CD14-positive monocyte (primary cell): Measurements from ENCODE around the gene NRG4. TPM values are rescaled to one million over a fixed set of nuclear protein-coding genes. Genes with fewer than 3 reads are reported as not detected.

ENCODE experiments used
- DNase-seq, 3 donors: peaks; one replicate each; pipeline ENCODE4 v3.0.0-alpha.2; 2011 to 2022
- H2AFZ ChIP-seq: 2 replicates; pipeline ENCODE4 v1.6.0; 2012; ENCODE audit warnings: mild to moderate bottlenecking, low read depth, low read length, inconsistent platforms; ENCODE audit not compliant: insufficient read depth, poor library complexity, severe bottlenecking
- H3K27ac ChIP-seq, 2 donors: 1 replicate in 1 of 2; 2 replicates in 1 of 2; pipeline ENCODE4 v1.5.1; 2012 to 2013; ENCODE audit warnings: low read length in 2 of 2, control low read depth in 1 of 2, inconsistent platforms in 1 of 2, low read depth in 1 of 2, mild to moderate bottlenecking in 1 of 2
- H3K27me3 ChIP-seq, 2 donors: one replicate each; pipeline versions ENCODE4 v1.6.0 to v1.6.1; 2011 to 2013; ENCODE audit warnings: low read length in 2 of 2; ENCODE audit not compliant: control insufficient read depth in 2 of 2, insufficient read depth in 2 of 2
- H3K36me3 ChIP-seq, 2 donors: replicated peaks in 1 of 2; 1 replicate in 1 of 2; 2 replicates in 1 of 2; pipeline versions ENCODE4 v1.5.1 to v1.6.1; 2012 to 2013; ENCODE audit warnings: low read length in 2 of 2, control low read depth in 1 of 2, inconsistent platforms in 1 of 2, mild to moderate bottlenecking in 1 of 2; ENCODE audit not compliant: insufficient read depth in 2 of 2, control insufficient read depth in 1 of 2
- H3K4me1 ChIP-seq, 2 donors: 1 replicate in 1 of 2; 2 replicates in 1 of 2; pipeline versions ENCODE4 v1.5.1 to v1.6.1; 2012 to 2013; ENCODE audit warnings: low read length in 2 of 2, control low read depth in 1 of 2, inconsistent platforms in 1 of 2, mild to moderate bottlenecking in 1 of 2, moderate library complexity in 1 of 2; ENCODE audit not compliant: insufficient read depth in 2 of 2, control insufficient read depth in 1 of 2
- H3K4me2 ChIP-seq: replicated peaks from 2 replicates; pipeline ENCODE3; 2012; ENCODE audit warnings: low read length, moderate library complexity, mild to moderate bottlenecking; ENCODE audit not compliant: poor library complexity, severe bottlenecking; ENCODE audit errors: extremely low read depth
- H3K4me3 ChIP-seq, 3 experiments: fragments of 200-600 bp in 1 of 3; sonication (generic) in 1 of 3; replicated peaks in 1 of 3; 1 replicate in 2 of 3; 2 replicates in 1 of 3; pipeline ENCODE4 v1.5.1; 2011 to 2013; ENCODE audit warnings: low read length in 3 of 3, mild to moderate bottlenecking in 3 of 3, control low read depth in 2 of 3, low read depth in 2 of 3, inconsistent platforms in 1 of 3, moderate library complexity in 1 of 3
- H3K79me2 ChIP-seq: 2 replicates; pipeline ENCODE4 v1.6.0; 2012; ENCODE audit warnings: mild to moderate bottlenecking, control low read depth, inconsistent platforms, low read length, moderate library complexity; ENCODE audit not compliant: insufficient read depth
- H3K9ac ChIP-seq: 2 replicates; pipeline ENCODE4 v1.6.0; 2017; ENCODE audit warnings: low read length, mild to moderate bottlenecking; ENCODE audit not compliant: insufficient read depth, poor library complexity, severe bottlenecking
- H3K9me3 ChIP-seq, 2 donors: replicated peaks in 1 of 2; 1 replicate in 1 of 2; 2 replicates in 1 of 2; pipeline versions ENCODE4 v1.5.1 to v1.6.1; 2012 to 2013; ENCODE audit warnings: low read length in 2 of 2, control low read depth in 1 of 2; ENCODE audit not compliant: control insufficient read depth in 1 of 2, insufficient read depth in 1 of 2
- H4K20me1 ChIP-seq: 2 replicates; pipeline ENCODE4 v1.6.0; 2012; ENCODE audit warnings: mild to moderate bottlenecking, low read length, control low read depth, moderate library complexity; ENCODE audit not compliant: insufficient read depth
- H3K27ac Mint-ChIP-seq, 7 donors: one replicate each; pipeline ENCODE4 v1.8.0; 2020; ENCODE audit warnings: mild to moderate bottlenecking in 7 of 7, mixed read lengths in 7 of 7, moderate library complexity in 6 of 7, inconsistent platforms in 2 of 7
- H3K27me3 Mint-ChIP-seq, 3 donors: one replicate each; pipeline ENCODE4 v1.8.0; 2021 to 2022; ENCODE audit warnings: low read depth in 3 of 3, mild to moderate bottlenecking in 3 of 3, mixed read lengths in 3 of 3, moderate library complexity in 3 of 3, inconsistent platforms in 1 of 3
- H3K36me3 Mint-ChIP-seq, 2 donors: one replicate each; pipeline ENCODE4 v1.8.0; 2020; ENCODE audit warnings: mixed read lengths in 2 of 2, inconsistent platforms in 1 of 2, mild to moderate bottlenecking in 1 of 2
- H3K4me1 Mint-ChIP-seq: one replicate; pipeline ENCODE4 v1.8.0; 2020; ENCODE audit warnings: mild to moderate bottlenecking, mixed read lengths
- H3K4me3 Mint-ChIP-seq, 2 donors: one replicate each; pipeline ENCODE4 v1.8.0; 2020; ENCODE audit warnings: mild to moderate bottlenecking in 2 of 2, mixed read lengths in 2 of 2, moderate library complexity in 1 of 2
- H3K9me3 Mint-ChIP-seq, 7 donors: one replicate each; pipeline ENCODE4 v1.8.0; 2020 to 2022; ENCODE audit warnings: mixed read lengths in 7 of 7, mild to moderate bottlenecking in 6 of 7, moderate library complexity in 6 of 7, inconsistent platforms in 2 of 7
- WGBS: methylation state at CpG from one replicate; pipeline ENCODE4 v1.1.5; 2013; ENCODE audit warnings: missing lambda C conversion rate; ENCODE audit not compliant: insufficient coverage; 5-methylcytosine and 5-hydroxymethylcytosine counted together
- intact Hi-C, 2 donors: fragments of 100-400 bp; cut with micrococcal nuclease; formaldehyde crosslinking; loops; one replicate each; pipeline versions ENCODE4 v1.15.0 to v1.15.1; 2023
- polyA plus RNA-seq, 3 donors: library from polyadenylated mRNA; depleted of rRNA in 1 of 3; unstranded in 2 of 3; stranded (reverse) in 1 of 3; fragments of 300-500 nt in 2 of 3; fragments of >200 nt in 1 of 3; fragmentation: Illumina TruSeq in 2 of 3; gene quantifications; 1 replicate in 2 of 3; 2 replicates in 1 of 3; pipeline ENCODE4 v1.2.3, GENCODE V29; 2012 to 2021
- TF ChIP-seq, protein P1 (sequence below): fragments of 200-600 bp; IDR thresholded peaks from one replicate; pipeline ENCODE4 v1.8.0; 2022; ENCODE audit warnings: antibody characterized with exemption, mild to moderate bottlenecking

NRG4 gene
- polyA plus RNA-seq, 3 donors, result 0.13 to 0.44 (median 0.20) TPM

DNA sequence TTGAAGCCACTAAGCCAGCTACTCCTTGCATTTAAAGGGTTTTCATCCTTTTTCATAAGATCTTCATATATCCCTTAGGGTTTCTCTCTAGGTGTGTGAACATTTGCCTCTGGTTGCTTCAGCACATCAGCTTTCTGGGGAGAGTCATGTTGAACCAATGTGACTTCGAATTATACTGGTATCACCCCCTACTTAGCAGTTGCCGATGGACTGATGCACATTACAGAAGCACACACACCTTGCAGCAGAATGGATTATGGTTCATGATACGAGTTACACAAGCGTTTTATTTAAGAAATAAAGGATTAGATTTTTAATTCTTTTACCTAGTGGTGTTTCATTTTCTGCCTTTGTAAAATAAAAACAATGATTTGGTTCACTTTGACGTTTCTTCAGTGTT, 69.0 kb downstream of the NRG4 start:
- Mint-ChIP-seq H3K9me3 (peaks cover 0 to 5% (median 2%) of the 10 kb centered on the region in 7 donors), H3K27ac (no peak overlapping the region), H3K4me1 (peaks cover 27% of the 10 kb centered on the region), H3K4me3 (no peak overlapping the region), H3K27me3 (no peaks in the 10 kb centered on the region), H3K36me3 (peaks cover 14% of the 10 kb centered on the region in 2 donors)
- TF ChIP-seq, protein P1, sequence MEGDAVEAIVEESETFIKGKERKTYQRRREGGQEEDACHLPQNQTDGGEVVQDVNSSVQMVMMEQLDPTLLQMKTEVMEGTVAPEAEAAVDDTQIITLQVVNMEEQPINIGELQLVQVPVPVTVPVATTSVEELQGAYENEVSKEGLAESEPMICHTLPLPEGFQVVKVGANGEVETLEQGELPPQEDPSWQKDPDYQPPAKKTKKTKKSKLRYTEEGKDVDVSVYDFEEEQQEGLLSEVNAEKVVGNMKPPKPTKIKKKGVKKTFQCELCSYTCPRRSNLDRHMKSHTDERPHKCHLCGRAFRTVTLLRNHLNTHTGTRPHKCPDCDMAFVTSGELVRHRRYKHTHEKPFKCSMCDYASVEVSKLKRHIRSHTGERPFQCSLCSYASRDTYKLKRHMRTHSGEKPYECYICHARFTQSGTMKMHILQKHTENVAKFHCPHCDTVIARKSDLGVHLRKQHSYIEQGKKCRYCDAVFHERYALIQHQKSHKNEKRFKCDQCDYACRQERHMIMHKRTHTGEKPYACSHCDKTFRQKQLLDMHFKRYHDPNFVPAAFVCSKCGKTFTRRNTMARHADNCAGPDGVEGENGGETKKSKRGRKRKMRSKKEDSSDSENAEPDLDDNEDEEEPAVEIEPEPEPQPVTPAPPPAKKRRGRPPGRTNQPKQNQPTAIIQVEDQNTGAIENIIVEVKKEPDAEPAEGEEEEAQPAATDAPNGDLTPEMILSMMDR, result no peak
- Histone ChIP-seq H2AFZ (no peak overlapping the region), H3K9me3 (no peaks in the 10 kb centered on the region), H4K20me1 (no peaks in the 10 kb centered on the region), H3K4me1 (peaks cover 6 to 14% of the 10 kb centered on the region in 2 donors), H3K36me3 (peaks cover 0 to 12% of the 10 kb centered on the region in 2 donors), H3K9ac (no peak overlapping the region), H3K4me2 (no peak overlapping the region), H3K79me2 (no peaks in the 10 kb centered on the region), H3K27ac (no peak overlapping the region), H3K4me3 (no peak overlapping the region), H3K27me3 (no peaks in the 10 kb centered on the region)
- intact Hi-C loops, result no loop called here
- no CpG with 5 or more reads among the region's 5 CpGs for WGBS
- no peak for DNase-seq

DNA sequence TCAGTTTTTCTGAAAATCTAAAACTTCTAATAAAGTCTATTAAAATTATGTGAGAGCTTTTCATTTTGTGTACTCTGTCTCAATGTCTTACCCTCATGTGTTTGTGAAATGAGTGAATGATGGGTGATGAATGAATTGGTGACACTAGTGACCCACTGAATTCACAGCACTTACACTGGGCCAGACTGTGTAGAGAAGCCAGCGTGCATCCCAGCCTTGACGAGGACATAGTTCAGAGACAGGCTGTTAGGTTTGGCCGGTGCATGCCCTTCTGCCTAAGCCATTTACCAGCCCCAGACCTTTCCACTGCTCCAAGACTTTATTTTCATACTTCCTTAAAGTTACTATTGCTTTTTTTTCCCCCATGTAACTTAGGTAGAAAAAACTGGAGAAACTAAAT, 69.8 kb downstream of the NRG4 start:
- TF ChIP-seq, protein P1, result no peak
- Histone ChIP-seq H3K36me3 (peaks cover 4 to 19% of the 10 kb centered on the region in 2 donors), H2AFZ (no peak overlapping the region), H3K27ac (no peak overlapping the region), H3K79me2 (no peaks in the 10 kb centered on the region), H4K20me1 (no peaks in the 10 kb centered on the region), H3K27me3 (no peaks in the 10 kb centered on the region), H3K9me3 (no peaks in the 10 kb centered on the region), H3K9ac (no peak overlapping the region), H3K4me1 (peaks cover 6 to 14% of the 10 kb centered on the region in 2 donors), H3K4me3 (no peak overlapping the region), H3K4me2 (no peak overlapping the region)
- Mint-ChIP-seq H3K4me1 (peaks cover 26% of the 10 kb centered on the region), H3K36me3 (peaks cover 21 to 22% of the 10 kb centered on the region in 2 donors), H3K9me3 (peaks cover 0 to 5% (median 2%) of the 10 kb centered on the region in 7 donors), H3K27ac (peak overlapping the region in 1 of 7 donors; percentile 62), H3K4me3 (no peak overlapping the region), H3K27me3 (no peaks in the 10 kb centered on the region)
- WGBS, result 96% methylated on average over 3 of the region's 3 CpGs
- intact Hi-C loops, result no loop called here
- DNase-seq, result no peak
